Motor neuron (in vitro differentiated cells): Measurements from ENCODE around the gene SEMA5A. TPM values are rescaled to one million over a fixed set of nuclear protein-coding genes. Genes with fewer than 3 reads are reported as not detected.

ENCODE experiments used
- ATAC-seq, 8 experiments: fragments of 200-7000 bp; cut with Tn5 transposase; replicated peaks in 6 of 8; 2 replicates each; pipeline ENCODE4 v1.8.0; 2021; ENCODE audit warnings: mild to moderate bottlenecking in 8 of 8, moderate library complexity in 8 of 8
- H3K27ac ChIP-seq, 2 donors: fragments of 250-450 bp; sonication (Bioruptor Pico); 2 replicates each; pipeline ENCODE4 v1.9.0; 2021; ENCODE audit warnings: antibody characterized with exemption in 2 of 2, mild to moderate bottlenecking in 2 of 2, moderate library complexity in 1 of 2
- H3K4me1 ChIP-seq, 2 donors: fragments of 250-450 bp; sonication (Bioruptor Pico); replicated peaks in 1 of 2; 2 replicates each; pipeline ENCODE4 v1.6.1; 2021; ENCODE audit warnings: antibody characterized with exemption in 2 of 2, mild to moderate bottlenecking in 2 of 2, moderate library complexity in 1 of 2
- H3K4me3 ChIP-seq, 5 donors: fragments of 250-450 bp; sonication (Bioruptor Pico); 2 replicates each; pipeline ENCODE4 v1.9.0; 2021; ENCODE audit warnings: antibody characterized with exemption in 5 of 5, mild to moderate bottlenecking in 5 of 5, moderate library complexity in 4 of 5
- WGBS, 10 experiments: fragments of 450-650 bp; shearing (Covaris generic); methylation state at CpG; one replicate each; pipeline ENCODE4 v1.0.0; 2022; 5-methylcytosine and 5-hydroxymethylcytosine counted together
- in situ Hi-C, 9 experiments: fragments of 400-800 bp; cut with MboI; loops; one replicate each; pipeline ENCODE4 v1.15.0; 2021; ENCODE audit warnings: low sequenced_read_pairs in 9 of 9, low pct_unique_long_range_greater_than_20kb in 2 of 9; ENCODE audit not compliant: unreplicated experiment in 9 of 9
- total RNA-seq, 8 experiments: library from RNA; unstranded; fragments of 300-600 nt; gene quantifications; 2 replicates each; pipeline versions ENCODE4 v1.2.3 to v1.2.4, GENCODE V29; 2022

Gene SEMA5A
- total RNA-seq, 8 experiments from 2014 or later = 0.73 to 98.5 (median 17.5) TPM

DNA sequence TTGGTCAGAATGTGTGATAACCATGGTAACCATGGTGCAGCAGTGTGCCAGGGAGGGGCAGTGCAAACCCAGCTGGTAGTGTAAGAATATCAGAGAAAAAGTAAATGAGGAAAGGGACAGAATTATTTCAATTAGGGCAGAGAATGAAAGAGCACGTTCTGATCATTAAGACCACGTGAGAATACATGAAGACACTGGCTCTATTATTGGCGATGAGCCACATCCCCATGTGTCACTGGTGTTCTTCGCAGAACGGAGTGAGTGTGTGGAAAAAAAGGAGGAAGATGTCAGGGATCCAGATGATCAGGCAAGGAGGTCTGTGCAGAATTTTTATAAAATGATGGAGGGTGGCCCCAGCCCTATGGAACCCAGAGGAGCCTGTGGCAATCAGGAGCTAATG, 315.5 kb downstream of the SEMA5A start:
- 51 to 100% (median 98%) methylated on average over 1 to 5 of the region's 5 CpGs; no CpG with 5 or more reads in 2 of the 10 experiments for WGBS, 10 experiments

GRCh38 chr5:9226016-9226536, 319.8 kb downstream of the SEMA5A start:
- Histone ChIP-seq H3K4me3 (no peak overlapping the region), H3K27ac (no peak overlapping the region), H3K4me1 (peaks cover 10 to 12% of the 10 kb centered on the region in 2 donors)
- ATAC-seq = no peak
- in situ Hi-C loops = no loop called here
- 17 to 100% (median 70%) methylated on average over 1 to 2 of the region's 2 CpGs; no CpG with 5 or more reads in 1 of the 10 experiments for WGBS, 10 experiments

More for the DNA sequence above, 315.5 kb downstream of the SEMA5A start:
- H3K27ac ChIP-seq = no peak overlapping the region
- peak in 1 of 8 experiments; percentile 10 for ATAC-seq
- in situ Hi-C loops = no loop called here
- H3K4me3 ChIP-seq = no peak overlapping the region
- no peaks in the 10 kb centered on the region for H3K4me1 ChIP-seq

- 25 to 100% (median 70%) methylated on average over 1 to 6 of the region's 7 CpGs; no CpG with 5 or more reads in 1 of the 10 experiments for WGBS, 10 experiments
- ATAC-seq = peak in 5 of 8 experiments; percentile 43 to 60 (median 54)
- H3K4me1 ChIP-seq = peaks cover 10 to 12% of the 10 kb centered on the region in 2 donors
- H3K4me3 ChIP-seq = no peak overlapping the region
- in situ Hi-C loops = loop anchor here in 3 of 9 experiments (25.0 kb wide), 3 partner anchors 460 to 1335 kb away; no protein-coding TSS in a partner anchor
- no peak overlapping the region for H3K27ac ChIP-seq
These were observed 323.6 kb downstream of the SEMA5A start for GRCh38 chr5:9222054-9222976.

GRCh38 chr5:9218358-9218757, 327.5 kb downstream of the SEMA5A start:
- Histone ChIP-seq H3K4me1 (peaks cover 10 to 12% of the 10 kb centered on the region in 2 donors), H3K27ac (no peak overlapping the region), H3K4me3 (no peak overlapping the region)
- ATAC-seq = no peak
- 53 to 100% (median 96%) methylated on average over 1 to 4 of the region's 4 CpGs; no CpG with 5 or more reads in 2 of the 10 experiments for WGBS, 10 experiments
- in situ Hi-C loops = loop anchor here in 3 of 9 experiments (25.0 kb wide), 3 partner anchors 456 to 1331 kb away; no protein-coding TSS in a partner anchor

- ATAC-seq = peak in 3 of 8 experiments; percentile 32 to 40 (median 39)
- Histone ChIP-seq H3K4me1 (no peaks in the 10 kb centered on the region), H3K27ac (no peak overlapping the region), H3K4me3 (no peak overlapping the region)
- in situ Hi-C loops = loop anchor here in 3 of 9 experiments (25.0 kb wide), 3 partner anchors 450 to 1325 kb away; no protein-coding TSS in a partner anchor
- WGBS, 10 experiments = 0 to 100% (median 43%) methylated on average over 1 of the region's 1 CpG; no CpG with 5 or more reads in 5 of the 10 experiments
These were observed 333.3 kb downstream of the SEMA5A start for GRCh38 chr5:9212605-9213004.

GRCh38 chr5:9209846-9210492, 335.9 kb downstream of the SEMA5A start:
- in situ Hi-C loops = loop anchor here in 3 of 9 experiments (25.0 kb wide), 3 partner anchors 448 to 1323 kb away; no protein-coding TSS in a partner anchor
- Histone ChIP-seq H3K4me1 (no peaks in the 10 kb centered on the region), H3K4me3 (no peak overlapping the region), H3K27ac (no peak overlapping the region)
- 21 to 100% (median 81%) methylated on average over 1 to 3 of the region's 3 CpGs; no CpG with 5 or more reads in 2 of the 10 experiments for WGBS, 10 experiments
- no peak for ATAC-seq

- in situ Hi-C loops = loop anchor here in 3 of 9 experiments (25.0 kb wide), 3 partner anchors 446 to 1321 kb away; no protein-coding TSS in a partner anchor
- WGBS, 10 experiments = 23 to 83% (median 37%) methylated on average over 1 to 5 of the region's 5 CpGs; no CpG with 5 or more reads in 1 of the 10 experiments
- Histone ChIP-seq H3K27ac (no peak overlapping the region), H3K4me1 (no peaks in the 10 kb centered on the region), H3K4me3 (no peak overlapping the region)
- ATAC-seq = peak; percentile 33 to 79 (median 62)
These were observed 338.0 kb downstream of the SEMA5A start for GRCh38 chr5:9207817-9208418.

DNA sequence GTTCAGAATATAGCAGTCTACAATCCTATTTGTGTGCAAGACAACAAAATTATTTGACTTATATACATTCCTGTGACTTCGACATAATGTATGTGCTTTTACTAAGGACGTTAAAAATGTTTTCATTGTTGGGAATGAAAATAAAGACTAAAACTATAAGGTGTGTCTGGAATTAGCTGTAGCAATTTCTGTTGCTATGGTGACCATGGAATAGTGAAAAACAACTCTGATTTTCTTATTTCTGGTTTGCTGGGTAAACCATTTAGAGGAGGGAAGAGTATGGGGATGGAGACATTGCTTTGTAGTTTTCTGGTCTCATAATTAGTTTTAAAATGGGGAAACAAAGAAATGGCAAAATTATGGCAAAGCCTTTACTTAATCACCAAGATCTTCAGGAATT, 343.2 kb downstream of the SEMA5A start:
- ATAC-seq = no peak
- WGBS, 10 experiments = 83 to 100% (median 91%) methylated on average over 2 of the region's 2 CpGs; no CpG with 5 or more reads in 2 of the 10 experiments
- in situ Hi-C loops = loop anchor here in 3 of 9 experiments (25.0 kb wide), 3 partner anchors 440 to 1315 kb away; no protein-coding TSS in a partner anchor

GRCh38 chr5:9201761-9202160, 344.1 kb downstream of the SEMA5A start:
- no peaks in the 10 kb centered on the region for H3K4me1 ChIP-seq
- H3K4me3 ChIP-seq = no peak overlapping the region
- ATAC-seq = no peak
- in situ Hi-C loops = loop anchor here in 3 of 9 experiments (25.0 kb wide), 3 partner anchors 439 to 1314 kb away; no protein-coding TSS in a partner anchor
- H3K27ac ChIP-seq = no peak overlapping the region
- 65 to 100% (median 83%) methylated on average over 2 to 5 of the region's 6 CpGs; no CpG with 5 or more reads in 3 of the 10 experiments for WGBS, 10 experiments

More for the DNA sequence above, 343.2 kb downstream of the SEMA5A start:
- no peak overlapping the region for H3K27ac ChIP-seq
- no peak overlapping the region for H3K4me3 ChIP-seq
- no peaks in the 10 kb centered on the region for H3K4me1 ChIP-seq

DNA sequence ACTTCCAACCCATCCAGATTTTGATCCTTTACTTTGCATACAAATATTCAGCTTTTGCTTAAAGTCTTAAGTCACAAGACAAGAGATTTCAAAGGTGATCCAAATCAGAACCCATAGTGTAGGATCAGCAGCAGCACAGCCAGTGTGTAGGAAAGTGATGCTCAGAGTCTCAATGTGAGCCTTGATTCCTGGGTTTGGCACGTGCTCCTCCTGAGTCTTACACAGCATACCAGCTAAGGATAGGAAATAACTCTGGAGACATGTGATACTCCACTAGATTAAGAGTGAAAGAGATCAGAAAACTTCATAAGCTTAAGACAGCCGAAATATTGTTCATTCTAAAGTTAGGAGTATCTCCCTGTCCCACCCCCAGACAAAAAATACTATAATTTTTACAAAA, 344.9 kb downstream of the SEMA5A start:
- in situ Hi-C loops = loop anchor here in 3 of 9 experiments (25.0 kb wide), 3 partner anchors 439 to 1314 kb away; no protein-coding TSS in a partner anchor
- H3K4me1 ChIP-seq = no peaks in the 10 kb centered on the region
- WGBS, 10 experiments = 80 to 100% (median 100%) methylated on average over 1 to 2 of the region's 2 CpGs; no CpG with 5 or more reads in 2 of the 10 experiments

DNA sequence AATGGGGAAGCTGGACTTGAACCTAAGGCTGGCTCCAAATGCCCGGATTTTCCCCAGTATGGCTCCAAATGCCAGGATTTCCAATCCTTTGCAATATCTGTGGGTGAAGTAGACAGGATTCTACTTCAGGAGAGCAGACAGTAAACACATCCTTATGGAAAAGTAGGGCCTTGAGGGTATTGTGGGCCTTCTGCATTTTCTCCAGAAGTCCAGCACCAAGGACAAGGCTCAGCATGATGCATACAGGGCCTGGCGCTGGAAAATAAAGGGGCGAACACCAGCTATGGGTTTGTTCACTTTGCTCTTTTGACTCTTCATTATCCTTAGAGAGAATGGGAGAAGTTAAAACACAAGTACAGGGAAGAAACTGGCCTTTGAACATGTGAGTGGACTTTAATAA, 347.5 kb downstream of the SEMA5A start:
- WGBS, 10 experiments = 89 to 100% (median 100%) methylated on average over 1 to 3 of the region's 3 CpGs; no CpG with 5 or more reads in 3 of the 10 experiments
- no peaks in the 10 kb centered on the region for H3K4me1 ChIP-seq
- ATAC-seq = peak in 3 of 8 experiments; percentile 11 to 41 (median 28)
- H3K27ac ChIP-seq = no peak overlapping the region
- in situ Hi-C loops = no loop called here
- no peak overlapping the region for H3K4me3 ChIP-seq

More for the DNA sequence above, 344.9 kb downstream of the SEMA5A start:
- Histone ChIP-seq H3K4me3 (no peak overlapping the region), H3K27ac (no peak overlapping the region)
- ATAC-seq = peak in 3 of 8 experiments; percentile 9 to 31 (median 22)

GRCh38 chr5:9197881-9198260, 348.0 kb downstream of the SEMA5A start:
- in situ Hi-C loops = no loop called here
- H3K4me3 ChIP-seq = no peak overlapping the region
- WGBS, 10 experiments = 0 to 92% (median 44%) methylated on average over 1 of the region's 1 CpG; no CpG with 5 or more reads in 3 of the 10 experiments
- H3K4me1 ChIP-seq = no peaks in the 10 kb centered on the region
- H3K27ac ChIP-seq = no peak overlapping the region
- peak in 1 of 8 experiments; percentile 12 for ATAC-seq
